ENCODE measurements around the gene SEC22C.

The SEC22C gene

DNA sequence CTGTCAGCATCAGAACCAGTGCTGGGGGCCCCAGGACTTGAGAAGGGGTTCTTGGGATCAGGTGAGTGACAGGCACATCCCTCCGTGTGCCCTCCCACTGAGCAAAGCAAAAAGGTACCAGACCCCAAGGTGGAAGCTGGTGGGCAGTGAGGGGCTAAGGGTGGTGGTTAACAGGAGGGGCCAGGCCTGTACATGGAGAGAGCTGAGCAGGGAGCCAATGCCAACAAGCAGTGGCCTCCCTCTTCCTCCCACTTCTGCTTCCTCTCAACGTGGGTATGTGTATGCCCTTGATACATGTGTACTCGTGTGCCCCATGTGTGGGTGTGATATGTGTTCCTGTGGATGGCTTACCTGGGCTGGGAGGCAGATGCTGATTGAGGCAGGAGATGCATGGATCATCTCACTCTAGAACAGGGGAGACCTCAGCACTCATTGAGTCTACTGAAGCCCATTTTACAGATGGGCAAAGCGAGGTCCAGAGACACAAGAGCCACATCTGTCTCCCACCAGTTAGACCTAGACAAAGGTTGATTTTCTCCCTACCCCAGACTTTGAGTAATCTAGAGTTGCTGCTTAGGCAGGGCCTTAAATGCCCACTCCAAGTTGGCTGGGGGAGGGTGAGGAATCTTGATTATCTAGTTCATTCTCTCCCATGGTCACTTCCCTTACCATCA lies 78.4 kb downstream of the SEC22C start:
- H3K4me3 ChIP-seq (ENCODE audit: low read depth, low read length): no peak overlapping the region
- no peak for DNase-seq (ENCODE audit: low read depth)

DNA sequence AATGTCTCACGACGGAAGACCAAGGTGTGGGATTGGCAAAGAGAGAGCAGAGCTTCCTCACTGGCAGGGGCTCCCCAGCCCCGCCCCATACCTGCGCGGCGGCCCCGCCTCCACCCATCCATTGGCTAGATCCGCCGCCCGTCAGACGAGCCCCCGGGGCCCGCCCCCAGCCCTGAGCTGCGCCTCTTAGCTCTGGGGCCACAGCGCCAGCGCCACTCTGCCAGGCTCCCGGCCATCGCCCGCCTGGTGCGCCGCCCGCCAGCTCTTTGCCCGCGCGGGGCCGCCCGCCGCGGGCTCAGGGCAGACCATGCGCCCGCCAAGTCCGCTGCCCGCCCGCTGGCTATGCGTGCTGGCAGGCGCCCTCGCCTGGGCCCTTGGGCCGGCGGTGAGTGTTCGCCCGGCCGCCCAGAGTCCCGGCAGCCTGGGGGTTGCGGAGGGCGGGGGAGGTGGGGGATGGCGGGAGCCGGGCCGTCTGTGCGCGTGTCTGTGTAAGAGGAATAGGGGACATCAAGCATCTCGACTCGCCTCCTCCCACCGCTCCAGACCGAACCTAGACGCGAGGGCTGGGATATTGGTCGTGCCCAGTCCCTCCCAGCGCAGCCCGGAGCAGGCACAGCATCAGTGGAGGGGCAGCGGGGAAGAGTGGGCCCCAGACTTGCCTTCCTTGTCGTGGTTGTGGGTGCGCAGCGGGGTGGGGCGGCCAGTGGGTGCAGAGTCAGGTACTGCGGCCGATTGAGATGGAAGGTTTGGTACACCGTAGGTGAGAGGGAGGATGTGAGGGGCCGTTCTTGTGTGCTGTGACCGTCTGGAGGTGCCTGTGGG lies 79.1 kb downstream of the SEC22C start, which contains the start of gene VIPR1:
VIPR1 (plus strand) TSS at position 215 of the 822 bp plus-strand sequence; CDS start at position 308, 93 bp downstream.
- H3K4me3 ChIP-seq (ENCODE audit: low read depth, low read length): peak within 1 kb of the TSS; percentile 15
- no peak for DNase-seq (ENCODE audit: low read depth)

DNA sequence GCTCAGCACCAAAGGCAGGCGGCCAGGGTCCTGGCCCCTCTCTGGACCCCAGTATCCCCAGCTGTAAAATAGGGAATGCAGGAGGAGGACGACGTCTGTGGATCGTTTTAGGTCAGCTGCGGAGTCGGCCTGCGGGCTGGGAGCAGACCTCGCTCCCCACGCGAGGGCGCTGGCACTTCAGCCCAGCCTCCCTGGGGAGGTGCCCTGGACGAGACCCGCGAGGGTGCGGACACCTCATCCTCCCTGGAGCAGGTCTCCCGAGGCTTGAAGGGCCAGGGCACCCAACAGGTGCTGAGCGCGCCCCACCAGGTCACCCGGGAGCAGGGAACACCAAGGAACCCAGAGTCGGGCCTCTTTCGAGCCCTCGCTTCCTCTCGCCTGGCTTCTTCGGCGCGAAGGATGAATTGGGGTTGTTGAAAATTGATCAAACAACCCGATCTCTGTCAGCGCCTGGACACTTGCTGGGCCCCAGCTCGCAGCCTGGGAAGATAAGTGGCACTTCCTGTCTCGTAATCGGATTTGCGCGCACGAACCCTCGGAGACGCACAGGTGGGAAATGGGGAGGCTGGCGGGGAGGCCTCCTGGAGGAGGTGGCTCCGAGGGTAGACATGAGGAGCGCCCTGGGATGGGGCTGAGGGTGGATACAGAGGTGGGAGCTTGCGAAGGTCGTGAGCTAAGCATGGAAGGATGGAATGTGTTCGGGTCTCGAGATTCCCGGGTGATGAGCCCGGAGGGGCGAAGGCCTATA lies 79.9 kb downstream of the SEC22C start:
- peak overlapping the region; percentile 15 for H3K4me3 ChIP-seq (ENCODE audit: low read depth, low read length)
- DNase-seq (ENCODE audit: low read depth): no peak

DNA sequence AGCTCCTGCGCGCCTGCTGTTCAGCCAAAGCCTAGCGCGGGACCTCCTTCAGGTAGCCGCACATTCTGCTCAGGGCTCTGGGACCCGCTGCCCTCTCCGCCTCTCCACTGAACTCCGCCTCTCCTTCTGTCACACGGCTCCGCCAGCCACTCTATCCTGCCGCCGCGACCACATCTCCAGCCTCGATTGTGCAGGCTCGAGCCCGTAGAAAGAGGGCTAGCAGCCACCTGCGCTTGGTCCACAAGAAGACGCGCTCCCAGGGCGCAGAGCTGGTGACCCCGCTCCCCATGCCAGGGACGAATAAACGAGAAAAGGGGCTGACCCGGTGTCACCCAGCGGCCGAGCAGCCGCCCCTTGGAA lies 80.5 kb downstream of the SEC22C start:
- H3K4me3 ChIP-seq (ENCODE audit: low read depth, low read length): no peak overlapping the region
- no peak for DNase-seq (ENCODE audit: low read depth)

DNA sequence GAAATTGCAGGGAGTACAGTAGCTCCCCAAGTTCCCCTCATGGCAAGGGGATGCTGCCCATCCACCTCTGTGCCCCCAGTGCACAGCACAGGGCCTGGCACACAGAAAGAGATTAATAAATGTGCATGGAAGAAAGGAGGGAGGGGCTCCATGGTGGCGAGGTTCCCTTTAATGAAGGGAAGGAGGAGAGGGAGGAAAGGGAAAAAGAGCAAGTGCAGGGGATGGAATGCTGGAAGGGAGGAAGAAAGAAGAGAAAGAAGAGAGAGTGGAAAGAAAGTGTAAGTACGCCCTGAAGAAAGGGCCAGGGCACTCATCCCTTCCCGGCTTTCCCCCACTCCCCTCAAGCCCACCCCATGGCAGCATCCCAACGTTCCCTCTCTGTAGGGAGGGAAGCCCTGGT lies 80.9 kb downstream of the SEC22C start:
- DNase-seq (ENCODE audit: low read depth): no peak
- no peak overlapping the region for H3K4me3 ChIP-seq (ENCODE audit: low read depth, low read length)

DNA sequence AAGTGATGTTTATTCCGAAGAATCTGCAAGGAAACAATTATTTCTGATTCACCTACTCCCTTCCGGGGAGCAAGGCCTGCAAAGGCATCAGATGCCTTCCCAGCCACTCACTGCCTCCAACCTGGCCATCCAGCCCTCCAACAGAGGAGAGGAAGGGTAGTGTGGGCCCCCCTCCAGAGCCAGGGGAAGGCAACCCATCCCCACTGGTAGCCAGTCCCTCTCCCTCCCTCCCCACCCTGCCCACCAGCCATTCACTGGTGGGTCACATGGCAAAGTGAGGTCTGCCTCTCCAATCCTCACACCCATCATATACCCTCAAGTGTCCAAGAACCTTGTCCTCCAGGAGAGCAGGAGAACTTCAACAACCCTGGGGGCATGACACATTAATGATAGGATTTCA lies 81.7 kb downstream of the SEC22C start:
- no peak overlapping the region for H3K4me3 ChIP-seq (ENCODE audit: low read depth, low read length)
- DNase-seq (ENCODE audit: low read depth): no peak

DNA sequence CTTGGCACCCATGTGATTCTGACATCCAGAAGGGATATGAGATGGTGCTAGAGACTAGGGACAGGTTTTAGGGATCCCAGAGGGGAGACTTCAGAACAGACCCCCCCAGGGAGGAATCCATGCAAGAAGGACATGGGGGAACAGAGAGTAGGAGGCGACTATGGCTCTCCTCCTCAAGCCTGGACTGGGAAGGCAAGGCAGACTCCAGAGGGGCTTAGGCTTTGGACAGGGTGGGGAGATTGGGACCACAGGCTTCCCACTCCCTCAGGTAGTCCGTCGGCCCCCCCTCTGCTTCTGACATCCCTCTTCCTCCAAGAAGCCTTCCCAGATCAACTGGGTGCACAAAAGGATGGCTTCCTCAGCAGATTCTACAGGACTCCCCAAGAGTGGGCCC lies 82.3 kb downstream of the SEC22C start:
- DNase-seq (ENCODE audit: low read depth): no peak
- no peak overlapping the region for H3K4me3 ChIP-seq (ENCODE audit: low read depth, low read length)

DNA sequence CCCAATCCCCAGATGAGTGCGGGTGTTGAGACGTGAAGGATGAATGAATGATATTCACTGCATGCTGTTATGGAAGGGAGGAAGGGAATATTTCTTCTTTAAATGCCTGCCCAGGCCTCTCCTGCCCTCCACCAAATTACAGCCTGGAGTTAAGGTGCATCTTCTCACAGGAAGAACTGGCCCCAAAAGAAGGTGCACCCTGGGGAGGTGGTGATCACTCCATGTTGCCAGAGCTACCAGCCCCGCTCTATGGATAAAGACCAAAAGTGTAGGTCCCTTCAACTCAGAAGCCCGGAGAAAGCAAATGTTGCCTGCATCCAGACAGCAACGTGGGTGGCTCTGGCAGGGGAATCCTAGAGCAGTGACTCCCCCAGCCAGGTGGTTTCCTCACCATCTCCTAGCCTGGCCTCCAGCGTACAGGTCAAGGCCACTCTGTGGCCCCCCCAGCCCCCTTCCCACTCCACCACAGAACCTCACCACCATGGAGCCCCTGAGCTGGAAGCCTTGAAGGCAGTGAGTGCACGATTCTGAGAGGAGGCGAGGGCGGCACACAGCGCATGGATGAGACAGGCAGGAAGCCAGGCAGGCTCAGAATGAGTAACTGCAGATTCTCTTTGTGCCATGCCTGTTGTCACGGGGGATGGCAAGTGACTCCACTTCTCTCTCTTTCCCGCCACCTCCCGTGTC lies 82.8 kb downstream of the SEC22C start:
- no peak for DNase-seq (ENCODE audit: low read depth)
- H3K4me3 ChIP-seq (ENCODE audit: low read depth, low read length): no peak overlapping the region

DNA sequence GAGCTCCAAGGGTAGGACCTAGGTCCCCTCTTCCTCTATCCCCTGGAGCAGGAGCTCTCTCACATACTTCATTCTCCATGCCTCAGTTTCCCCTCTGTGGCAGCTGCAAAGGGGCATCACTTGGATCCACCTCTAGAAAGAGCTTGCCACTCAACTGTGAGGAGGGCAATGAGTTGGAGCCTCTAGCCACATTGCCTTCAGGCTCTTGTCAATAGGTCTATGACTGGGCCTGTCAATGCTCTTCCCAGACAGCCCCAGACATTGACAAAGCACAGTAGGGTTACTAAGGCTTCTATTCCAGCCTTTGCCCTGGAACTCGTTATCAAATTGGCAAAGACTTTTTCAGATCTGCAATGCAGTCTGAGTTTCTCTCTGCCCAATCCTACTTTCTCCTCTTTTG lies 83.7 kb downstream of the SEC22C start:
- no peak overlapping the region for H3K4me3 ChIP-seq (ENCODE audit: low read depth, low read length)

More for the DNA sequence above, 83.7 kb downstream of the SEC22C start:
- no peak for DNase-seq (ENCODE audit: low read depth)
